K562 (cell line): Measurements from ENCODE around the gene DENND1A. TPM values are rescaled to one million over a fixed set of nuclear protein-coding genes. Genes with fewer than 3 reads are reported as not detected.

Experiments used
- ATAC-seq: fragments of 200-7000 bp; cut with Tn5 transposase; 3 replicates; pipeline ENCODE4 v1.9.1; 2020; ENCODE audit warnings: moderate library complexity
- BruUV-seq: library from RNA; stranded (reverse); fragments of 400-500 nt; replicated peaks from 2 replicates; lab custom pipeline; 2021; lab: Mats Ljungman, UMichigan
- CTCF ChIA-PET: fragments of 300-600 bp; formaldehyde crosslinking; extraction: SDS; loops from one replicate; lab custom pipeline; 2021; ENCODE audit warnings: low intra/inter-chr PET ratio; lab: Yijun Ruan, JAX
- POLR2A ChIA-PET: fragments of 300-600, 350-650 bp; sonication (Branson Sonifier 250); formaldehyde crosslinking; extraction: SDS; loops from one replicate; lab custom pipeline; 2021; ENCODE audit warnings: antibody characterized with exemption, inconsistent platforms; lab: Yijun Ruan, JAX
- DNase-seq, 4 experiments: peaks; one replicate each; pipeline versions ENCODE4 v3.0.0 to v3.0.0-alpha.2; 2011 to 2018; ENCODE audit warnings: low spot score in 3 of 4, mixed read lengths in 3 of 4; ENCODE audit errors: extremely low read depth in 1 of 4
- FAIRE-seq: peaks from 2 replicates; lab custom pipeline; 2011; peaks lifted over from hg19 to GRCh38; lab: Jason Lieb, UNC
- H2AFZ ChIP-seq: 2 replicates; pipeline ENCODE4 v1.6.0; 2011; ENCODE audit warnings: low read depth, low read length, control low read depth, inconsistent platforms
- H3K27ac ChIP-seq: fragments of 200-600 bp; 3 replicates; pipeline ENCODE4 v1.8.0; 2011; ENCODE audit warnings: low read depth, mild to moderate bottlenecking, control low read depth, inconsistent platforms, low read length, moderate library complexity, mixed read lengths; ENCODE audit errors: extremely low read depth
- H3K27me3 ChIP-seq, 2 experiments: fragments of 300-600 bp in 1 of 2; 2 replicates in 1 of 2; 3 replicates in 1 of 2; pipeline versions ENCODE4 v1.6.0 to v1.8.0; 2011; ENCODE audit warnings: inconsistent platforms in 2 of 2, low read length in 2 of 2, mild to moderate bottlenecking in 1 of 2, mixed read lengths in 1 of 2, moderate library complexity in 1 of 2; ENCODE audit not compliant: control insufficient read depth in 2 of 2, insufficient read depth in 2 of 2
- H3K36me3 ChIP-seq: fragments of 300-600 bp; 3 replicates; pipeline ENCODE4 v1.8.0; 2011; ENCODE audit warnings: mild to moderate bottlenecking, low read length, inconsistent platforms; ENCODE audit not compliant: control insufficient read depth, insufficient read depth
- H3K4me1 ChIP-seq, 2 experiments: fragments of 200-600 bp in 1 of 2; replicated peaks in 1 of 2; 2 replicates in 1 of 2; 3 replicates in 1 of 2; pipeline versions ENCODE4 v1.5.1 to v1.8.0; 2011; ENCODE audit warnings: inconsistent platforms in 2 of 2, low read length in 2 of 2, mild to moderate bottlenecking in 1 of 2, mixed read lengths in 1 of 2, moderate library complexity in 1 of 2; ENCODE audit not compliant: control insufficient read depth in 2 of 2, insufficient read depth in 2 of 2
- H3K4me2 ChIP-seq: 2 replicates; pipeline ENCODE4 v1.6.1; 2011; ENCODE audit warnings: low read length, control low read depth, inconsistent platforms, mixed read lengths; ENCODE audit not compliant: insufficient read depth
- H3K4me3 ChIP-seq: fragments of 200-600 bp; sonication (generic), shearing (Covaris generic); 2 replicates; pipeline ENCODE4 v1.5.1; 2016; ENCODE audit warnings: control low read depth, inconsistent platforms
- H3K79me2 ChIP-seq: fragments of 200-600 bp; 3 replicates; pipeline ENCODE4 v1.8.0; 2011; ENCODE audit warnings: low read length, inconsistent platforms; ENCODE audit not compliant: control insufficient read depth, insufficient read depth
- H3K9ac ChIP-seq, 2 experiments: 2 replicates each; pipeline versions ENCODE4 v1.6.0 to v1.6.1; 2011; ENCODE audit warnings: low read depth in 2 of 2, low read length in 2 of 2, control low read depth in 1 of 2, inconsistent platforms in 1 of 2, mild to moderate bottlenecking in 1 of 2, mixed read lengths in 1 of 2; ENCODE audit not compliant: insufficient read depth in 1 of 2
- H3K9me1 ChIP-seq: one replicate; pipeline ENCODE4 v1.6.0; 2011; ENCODE audit warnings: inconsistent platforms, mild to moderate bottlenecking, low read length, moderate library complexity; ENCODE audit not compliant: control insufficient read depth, insufficient read depth
- H3K9me3 ChIP-seq: replicated peaks from 2 replicates; pipeline ENCODE4 v1.5.1; 2011; ENCODE audit warnings: low read depth, low read length, inconsistent platforms; ENCODE audit not compliant: control insufficient read depth, insufficient read depth
- H4K20me1 ChIP-seq: replicated peaks from 2 replicates; pipeline ENCODE4 v1.6.1; 2011; ENCODE audit warnings: low read length, inconsistent platforms, mixed read lengths; ENCODE audit not compliant: control insufficient read depth, insufficient read depth
- ARID1B ChIP-seq: fragments of 450-650 bp; IDR thresholded peaks from 2 replicates; pipeline ENCODE4 v1.6.1; 2016; ENCODE audit warnings: antibody characterized with exemption, mild to moderate bottlenecking, inconsistent platforms
- DACH1 ChIP-seq: fragments of 450-650 bp; IDR thresholded peaks from 2 replicates; pipeline ENCODE4 v1.6.1; 2018; ENCODE audit not compliant: partially characterized antibody
- EHMT2 ChIP-seq: fragments of 450-650 bp; IDR thresholded peaks from 2 replicates; pipeline ENCODE4 v1.6.1; 2018; ENCODE audit warnings: antibody characterized with exemption
- HOXB6 ChIP-seq: fragments of 250-450 bp; sonication (Bioruptor Pico); IDR thresholded peaks from 2 replicates; pipeline ENCODE4 v1.5.1; 2022; ENCODE audit warnings: mild to moderate bottlenecking, borderline replicate concordance
- KLF6 ChIP-seq: fragments of 250-450 bp; sonication (Bioruptor Pico); IDR thresholded peaks from 2 replicates; pipeline ENCODE4 v1.4.0; 2020; ENCODE audit warnings: mild to moderate bottlenecking, moderate library complexity, borderline replicate concordance
- MAFF ChIP-seq: IDR thresholded peaks from 2 replicates; pipeline ENCODE4 v1.6.1; 2012; ENCODE audit warnings: low read length, improper control_type of control experiment
- POU5F1 ChIP-seq: fragments of 150-350 bp; IDR thresholded peaks from 2 replicates; pipeline ENCODE4 v1.6.1; 2014; ENCODE audit warnings: borderline replicate concordance, low read length, low read depth, mild to moderate bottlenecking; ENCODE audit not compliant: partially characterized antibody
- SMARCE1 ChIP-seq: fragments of 450-650 bp; IDR thresholded peaks from 2 replicates; pipeline ENCODE4 v1.7.1; 2016; ENCODE audit warnings: mild to moderate bottlenecking
- TARDBP ChIP-seq: fragments of 450-650 bp; IDR thresholded peaks from 2 replicates; pipeline ENCODE4 v1.6.1; 2016
- ZNF184 ChIP-seq: sonication (generic); formaldehyde crosslinking; IDR thresholded peaks from 2 replicates; pipeline ENCODE4 v1.5.0; 2020; ENCODE audit warnings: missing genetic modification reagents
- ZNF384 ChIP-seq: IDR thresholded peaks from 2 replicates; pipeline ENCODE4 v1.6.1; 2012; ENCODE audit warnings: low read depth, low read length, improper control_type of control experiment
- ZNF586 ChIP-seq: fragments of 450-650 bp; formaldehyde crosslinking; conservative IDR thresholded peaks from 2 replicates; pipeline ENCODE4 v1.4.0; 2020; ENCODE audit warnings: mild to moderate bottlenecking, moderate library complexity
- WGBS: fragments of 100-300 bp; shearing (Covaris generic); methylation state at CpG from one replicate; pipeline ENCODE4 v1.1.6; 2016; ENCODE audit warnings: low coverage, mixed read lengths; ENCODE audit not compliant: insufficient coverage; ENCODE audit errors: missing lambda C conversion rate; 5-methylcytosine and 5-hydroxymethylcytosine counted together
- in situ Hi-C: fragments of 300-500 bp; cut with MboI; formaldehyde crosslinking; loops from 4 replicates; pipeline ENCODE4 v1.15.0; 2018; ENCODE audit warnings: inconsistent platforms, mixed read lengths
- intact Hi-C: fragments of 100-400 bp; cut with micrococcal nuclease; formaldehyde crosslinking; loops from 2 replicates; pipeline ENCODE4 v1.14.2; 2022
- polyA plus RNA-seq, 8 experiments: library from polyadenylated mRNA; depleted of rRNA in 4 of 8; stranded (reverse) in 5 of 8; unstranded in 3 of 8; fragments of >200 nt; fragmentation: Nextera tagmentation in 2 of 8; fragmentation: Illumina TruSeq in 1 of 8; extraction: Ambion mirVana in 2 of 8; extraction: Trizol in 1 of 8; gene quantifications; 2 replicates each; pipeline versions ENCODE4 v1.2.1 to v1.2.3, GENCODE V29; 2011 to 2014; ENCODE audit warnings: inconsistent platforms in 1 of 8, missing spikeins in 1 of 8
- total RNA-seq, 7 experiments: library from RNA; depleted of rRNA in 6 of 7; stranded (reverse); fragments of >200 nt in 6 of 7; fragmentation: Illumina TruSeq in 2 of 7; extraction: Trizol in 2 of 7; gene quantifications; 2 replicates each; pipeline versions ENCODE4 v1.2.1 to v1.2.3, GENCODE V29; 2011 to 2021; ENCODE audit warnings: low replicate concordance in 1 of 7
- TF ChIP-seq, protein P1 (sequence below): fragments of 450-650 bp; formaldehyde crosslinking; conservative IDR thresholded peaks from 2 replicates; pipeline ENCODE4 v1.4.0; 2022; ENCODE audit warnings: mild to moderate bottlenecking, missing genetic modification characterization
- TF ChIP-seq, protein P2 (sequence below): IDR thresholded peaks from 3 replicates; pipeline ENCODE4 v1.6.1; 2011; ENCODE audit warnings: borderline replicate concordance, mild to moderate bottlenecking, moderate library complexity; ENCODE audit not compliant: insufficient read length; ENCODE audit errors: extremely low read depth
- TF ChIP-seq, protein P3 (sequence below): fragments of 450-650 bp; IDR thresholded peaks from 2 replicates; pipeline ENCODE4 v1.6.1; 2016; ENCODE audit warnings: mild to moderate bottlenecking
- TF ChIP-seq, protein P4 (sequence below): sonication (generic); IDR thresholded peaks from 2 replicates; pipeline ENCODE4 v1.6.1; 2016

Gene DENND1A
- total and polyA plus RNA-seq, 9 of the 15 experiments (the other 6 are each of a cell fraction or from before 2014, with no cell fraction given), result 7.6 to 29.5 (median 15.7) TPM

DNA sequence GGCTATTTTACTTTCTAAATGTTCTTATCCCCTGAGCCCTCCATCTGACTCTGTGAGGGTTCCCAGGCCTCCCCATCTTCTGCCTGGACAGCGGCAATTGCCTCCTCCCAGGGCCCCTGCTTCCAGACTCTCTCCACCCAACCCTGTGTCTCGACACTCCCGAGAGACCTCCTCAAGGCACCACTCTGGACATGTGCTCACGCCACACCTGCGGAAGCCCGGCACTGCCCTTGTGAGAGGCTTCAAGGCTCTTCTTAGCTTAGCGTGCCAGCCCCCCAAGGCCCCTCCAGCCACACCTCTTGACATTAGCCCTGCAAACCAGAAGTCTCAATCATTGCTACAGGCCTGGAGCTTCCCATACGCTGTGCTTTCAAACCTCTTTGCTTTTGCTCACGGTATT, 449.8 kb downstream of the DENND1A start:
- 57% methylated on average over 7 of the region's 9 CpGs for WGBS
- Histone ChIP-seq H3K79me2 (no peaks in the 10 kb centered on the region), H3K27me3 (no peaks in the 10 kb centered on the region), H3K27ac (no peak overlapping the region), H3K9ac (no peak overlapping the region), H3K4me2 (no peak overlapping the region), H3K9me3 (no peaks in the 10 kb centered on the region), H4K20me1 (0 out of 2 replicates have a peak, but pooled peaks cover 4% of the 10 kb centered on the region), H3K4me1 (0 out of 5 replicates have a peak, but pooled peaks cover 0 to 2% of the 10 kb centered on the region in 2 experiments), H3K9me1 (no peaks in the 10 kb centered on the region), H3K36me3 (no peaks in the 10 kb centered on the region), H3K4me3 (no peak overlapping the region), H2AFZ (no peak overlapping the region)
- no peak for ATAC-seq
- intact Hi-C loops, result no loop called here
- CTCF ChIA-PET, result no interaction called here
- TF ChIP-seq, protein P1, sequence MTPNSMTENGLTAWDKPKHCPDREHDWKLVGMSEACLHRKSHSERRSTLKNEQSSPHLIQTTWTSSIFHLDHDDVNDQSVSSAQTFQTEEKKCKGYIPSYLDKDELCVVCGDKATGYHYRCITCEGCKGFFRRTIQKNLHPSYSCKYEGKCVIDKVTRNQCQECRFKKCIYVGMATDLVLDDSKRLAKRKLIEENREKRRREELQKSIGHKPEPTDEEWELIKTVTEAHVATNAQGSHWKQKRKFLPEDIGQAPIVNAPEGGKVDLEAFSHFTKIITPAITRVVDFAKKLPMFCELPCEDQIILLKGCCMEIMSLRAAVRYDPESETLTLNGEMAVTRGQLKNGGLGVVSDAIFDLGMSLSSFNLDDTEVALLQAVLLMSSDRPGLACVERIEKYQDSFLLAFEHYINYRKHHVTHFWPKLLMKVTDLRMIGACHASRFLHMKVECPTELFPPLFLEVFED (CRISPR knock-in tag), result no peak
- TF ChIP-seq ZNF384, result no peak
- no peak for TF ChIP-seq KLF6 (CRISPR knock-in tag)
- no peak for TF ChIP-seq ZNF586 (CRISPR knock-in tag)
- TF ChIP-seq, protein P2, sequence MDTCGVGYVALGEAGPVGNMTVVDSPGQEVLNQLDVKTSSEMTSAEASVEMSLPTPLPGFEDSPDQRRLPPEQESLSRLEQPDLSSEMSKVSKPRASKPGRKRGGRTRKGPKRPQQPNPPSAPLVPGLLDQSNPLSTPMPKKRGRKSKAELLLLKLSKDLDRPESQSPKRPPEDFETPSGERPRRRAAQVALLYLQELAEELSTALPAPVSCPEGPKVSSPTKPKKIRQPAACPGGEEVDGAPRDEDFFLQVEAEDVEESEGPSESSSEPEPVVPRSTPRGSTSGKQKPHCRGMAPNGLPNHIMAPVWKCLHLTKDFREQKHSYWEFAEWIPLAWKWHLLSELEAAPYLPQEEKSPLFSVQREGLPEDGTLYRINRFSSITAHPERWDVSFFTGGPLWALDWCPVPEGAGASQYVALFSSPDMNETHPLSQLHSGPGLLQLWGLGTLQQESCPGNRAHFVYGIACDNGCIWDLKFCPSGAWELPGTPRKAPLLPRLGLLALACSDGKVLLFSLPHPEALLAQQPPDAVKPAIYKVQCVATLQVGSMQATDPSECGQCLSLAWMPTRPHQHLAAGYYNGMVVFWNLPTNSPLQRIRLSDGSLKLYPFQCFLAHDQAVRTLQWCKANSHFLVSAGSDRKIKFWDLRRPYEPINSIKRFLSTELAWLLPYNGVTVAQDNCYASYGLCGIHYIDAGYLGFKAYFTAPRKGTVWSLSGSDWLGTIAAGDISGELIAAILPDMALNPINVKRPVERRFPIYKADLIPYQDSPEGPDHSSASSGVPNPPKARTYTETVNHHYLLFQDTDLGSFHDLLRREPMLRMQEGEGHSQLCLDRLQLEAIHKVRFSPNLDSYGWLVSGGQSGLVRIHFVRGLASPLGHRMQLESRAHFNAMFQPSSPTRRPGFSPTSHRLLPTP, result no peak
- TF ChIP-seq HOXB6 (CRISPR knock-in tag), result no peak
- TF ChIP-seq, protein P3, sequence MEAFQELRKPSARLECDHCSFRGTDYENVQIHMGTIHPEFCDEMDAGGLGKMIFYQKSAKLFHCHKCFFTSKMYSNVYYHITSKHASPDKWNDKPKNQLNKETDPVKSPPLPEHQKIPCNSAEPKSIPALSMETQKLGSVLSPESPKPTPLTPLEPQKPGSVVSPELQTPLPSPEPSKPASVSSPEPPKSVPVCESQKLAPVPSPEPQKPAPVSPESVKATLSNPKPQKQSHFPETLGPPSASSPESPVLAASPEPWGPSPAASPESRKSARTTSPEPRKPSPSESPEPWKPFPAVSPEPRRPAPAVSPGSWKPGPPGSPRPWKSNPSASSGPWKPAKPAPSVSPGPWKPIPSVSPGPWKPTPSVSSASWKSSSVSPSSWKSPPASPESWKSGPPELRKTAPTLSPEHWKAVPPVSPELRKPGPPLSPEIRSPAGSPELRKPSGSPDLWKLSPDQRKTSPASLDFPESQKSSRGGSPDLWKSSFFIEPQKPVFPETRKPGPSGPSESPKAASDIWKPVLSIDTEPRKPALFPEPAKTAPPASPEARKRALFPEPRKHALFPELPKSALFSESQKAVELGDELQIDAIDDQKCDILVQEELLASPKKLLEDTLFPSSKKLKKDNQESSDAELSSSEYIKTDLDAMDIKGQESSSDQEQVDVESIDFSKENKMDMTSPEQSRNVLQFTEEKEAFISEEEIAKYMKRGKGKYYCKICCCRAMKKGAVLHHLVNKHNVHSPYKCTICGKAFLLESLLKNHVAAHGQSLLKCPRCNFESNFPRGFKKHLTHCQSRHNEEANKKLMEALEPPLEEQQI, result no peak
- no peak for TF ChIP-seq ZNF184 (CRISPR knock-in tag)
- TF ChIP-seq POU5F1, result no peak
- TF ChIP-seq MAFF, result no peak
- no peak for TF ChIP-seq EHMT2
- TF ChIP-seq TARDBP, result no peak
- no peak for TF ChIP-seq SMARCE1
- TF ChIP-seq ARID1B, result no peak
- TF ChIP-seq, protein P4, sequence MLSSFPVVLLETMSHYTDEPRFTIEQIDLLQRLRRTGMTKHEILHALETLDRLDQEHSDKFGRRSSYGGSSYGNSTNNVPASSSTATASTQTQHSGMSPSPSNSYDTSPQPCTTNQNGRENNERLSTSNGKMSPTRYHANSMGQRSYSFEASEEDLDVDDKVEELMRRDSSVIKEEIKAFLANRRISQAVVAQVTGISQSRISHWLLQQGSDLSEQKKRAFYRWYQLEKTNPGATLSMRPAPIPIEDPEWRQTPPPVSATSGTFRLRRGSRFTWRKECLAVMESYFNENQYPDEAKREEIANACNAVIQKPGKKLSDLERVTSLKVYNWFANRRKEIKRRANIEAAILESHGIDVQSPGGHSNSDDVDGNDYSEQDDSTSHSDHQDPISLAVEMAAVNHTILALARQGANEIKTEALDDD, result no peak
- TF ChIP-seq DACH1, result no peak
- in situ Hi-C loops, result no loop called here
- FAIRE-seq, result no peak
- no TSS peak for BruUV-seq
- POLR2A ChIA-PET, result interaction anchor here (1.8 to 1.9 kb wide), 2 partner anchors 9 kb away, joined by 6 to 9 read pairs; no protein-coding TSS in a partner anchor
- no peak for DNase-seq
